HG03108 (cell line): ENCODE data around the gene CDKN1C.

Experiments used
- ATAC-seq: cut with Tn5 transposase; IDR thresholded peaks from one replicate; pipeline ENCODE4 v1.9.1; 2021; ENCODE audit warnings: moderate library complexity; ENCODE audit not compliant: unreplicated experiment

The CDKN1C gene

DNA sequence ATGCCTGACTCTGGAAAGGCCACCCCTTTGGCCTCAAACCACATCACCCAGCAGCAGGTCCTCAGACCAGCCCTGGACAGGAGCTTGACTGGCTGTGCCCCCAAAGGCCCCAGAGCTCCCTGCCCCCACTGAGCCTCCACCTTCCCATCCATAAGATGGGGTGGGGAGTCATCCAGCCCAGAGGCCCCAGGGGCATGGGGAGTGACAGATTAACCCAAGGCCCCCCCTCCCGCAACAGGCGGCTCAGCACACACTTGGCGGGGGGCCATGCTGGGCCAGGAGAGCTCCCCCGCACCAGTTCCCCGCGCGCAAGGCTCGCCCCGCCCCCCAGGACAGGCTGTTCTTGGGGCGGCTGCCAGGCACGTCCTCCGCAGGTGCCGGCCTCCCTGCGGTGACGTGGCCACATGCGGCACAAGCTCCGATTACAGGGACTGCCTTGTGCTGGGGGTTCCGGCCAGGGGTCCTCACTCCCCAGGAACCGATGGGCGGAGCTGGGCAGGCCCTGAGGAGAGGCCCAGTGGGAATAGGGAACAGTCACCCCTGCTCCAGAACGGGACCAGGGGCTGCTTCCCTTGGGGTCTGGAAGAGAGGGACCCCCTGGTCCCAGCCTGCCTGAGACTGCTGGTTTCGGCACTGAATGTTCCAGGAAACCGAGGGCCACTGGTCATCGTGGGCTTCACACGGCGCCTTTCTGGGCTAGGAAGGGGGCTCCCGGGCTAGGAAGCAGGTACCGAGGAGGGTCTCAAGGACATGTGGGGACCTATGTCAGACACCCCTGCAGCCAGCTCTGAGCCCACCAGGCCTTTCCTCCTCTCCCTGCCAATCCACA lies 5.1 kb upstream of the CDKN1C start:
- no peak for ATAC-seq

GRCh38 chr11:2889362-2890273 lies 4.0 kb upstream of the CDKN1C start:
- no peak for ATAC-seq

DNA sequence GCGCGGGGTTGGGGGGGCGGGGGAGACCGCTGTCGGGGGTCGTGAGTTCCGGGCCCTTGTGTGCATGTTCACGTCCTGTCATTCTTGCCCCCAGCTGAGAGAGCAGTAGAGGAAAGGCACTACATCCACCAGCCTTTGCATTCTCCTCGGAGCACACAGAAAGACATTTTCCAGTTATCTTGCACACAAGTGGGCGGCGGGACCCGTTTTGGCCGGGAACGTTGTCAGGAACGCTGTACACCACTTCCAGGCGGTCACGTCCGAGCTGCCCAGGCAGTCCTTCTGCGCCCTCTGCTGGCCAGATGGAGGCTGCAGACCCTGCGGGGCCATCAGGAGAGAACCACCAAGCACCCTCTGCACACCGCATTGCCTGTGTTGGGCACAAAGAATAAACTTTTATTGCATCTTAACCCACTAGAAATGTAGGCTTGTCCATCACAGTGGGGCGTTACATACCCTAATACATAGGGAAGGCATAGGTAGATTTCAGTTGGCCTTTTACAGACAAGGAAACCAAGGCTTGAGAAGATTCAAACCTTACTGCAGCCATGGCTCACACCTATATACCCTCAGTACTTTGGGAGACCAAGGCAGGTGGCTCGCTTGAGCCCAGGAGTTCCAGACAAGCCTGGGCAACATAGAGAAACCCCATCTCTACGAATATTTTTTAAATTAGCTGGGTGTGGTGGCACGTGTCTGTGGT lies 2.8 kb upstream of the CDKN1C start:
- no peak for ATAC-seq

DNA sequence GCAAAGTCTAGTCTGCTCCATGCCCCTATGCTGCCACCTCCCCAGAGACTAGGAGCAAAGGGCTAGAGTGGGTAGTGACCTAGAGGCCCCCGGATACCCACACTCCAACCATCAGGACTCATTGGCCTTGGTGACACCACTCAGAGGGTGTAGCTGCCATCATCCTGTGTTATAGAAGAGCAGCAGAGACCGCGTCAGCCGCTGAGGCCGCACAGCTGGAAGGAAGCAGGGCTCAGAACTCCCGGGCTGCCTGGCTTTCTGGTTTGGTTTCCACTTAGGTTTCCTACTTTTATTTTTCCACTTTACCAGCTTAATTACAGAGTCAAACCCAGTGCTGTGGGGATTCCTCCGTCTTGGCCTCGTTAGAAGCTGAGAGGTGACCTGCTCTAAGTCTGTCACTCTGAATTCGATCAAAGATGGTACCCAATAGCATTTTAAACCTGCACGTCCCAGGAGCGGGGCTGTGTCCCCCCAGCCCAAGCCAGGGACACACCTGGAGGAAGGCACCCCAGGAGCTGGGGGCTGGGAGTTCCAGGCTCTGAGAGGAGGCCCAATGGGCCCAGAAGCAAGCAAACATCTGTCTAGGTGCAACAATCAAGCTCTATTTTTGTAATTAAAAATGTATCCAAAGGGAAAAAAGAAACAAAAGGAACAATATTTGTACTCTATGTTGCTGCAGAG lies 2.1 kb upstream of the CDKN1C start:
- ATAC-seq = no peak

DNA sequence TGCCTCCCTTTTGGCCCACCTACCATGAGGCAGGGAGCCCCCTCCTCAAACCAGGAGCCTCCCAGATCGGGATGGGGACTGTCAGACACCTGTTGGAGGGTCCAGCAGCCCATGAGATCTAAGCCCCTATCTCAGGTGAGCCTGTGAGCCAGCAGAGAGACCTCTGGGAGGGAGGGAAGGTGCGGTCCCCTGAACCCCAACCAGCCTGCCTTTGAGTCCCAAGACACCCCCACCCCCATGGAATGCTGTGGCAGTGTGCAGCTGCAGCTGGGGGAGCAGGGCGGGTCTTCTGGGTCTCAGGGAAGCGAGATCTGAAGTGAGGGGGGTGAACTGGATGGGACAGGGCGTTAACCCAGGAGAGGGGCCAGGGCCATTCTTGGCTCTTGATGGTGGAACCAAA lies 1.4 kb upstream of the CDKN1C start:
- ATAC-seq = no peak

- no peak for ATAC-seq
Observed at GRCh38 chr11:2886191-2886894, 768 bp upstream of the CDKN1C start.

- no peak for ATAC-seq
Observed at GRCh38 chr11:2885017-2885677, 428 bp downstream of the CDKN1C start.

- ATAC-seq = no peak
Observed at GRCh38 chr11:2883979-2884815, 1.4 kb downstream of the CDKN1C start.

DNA sequence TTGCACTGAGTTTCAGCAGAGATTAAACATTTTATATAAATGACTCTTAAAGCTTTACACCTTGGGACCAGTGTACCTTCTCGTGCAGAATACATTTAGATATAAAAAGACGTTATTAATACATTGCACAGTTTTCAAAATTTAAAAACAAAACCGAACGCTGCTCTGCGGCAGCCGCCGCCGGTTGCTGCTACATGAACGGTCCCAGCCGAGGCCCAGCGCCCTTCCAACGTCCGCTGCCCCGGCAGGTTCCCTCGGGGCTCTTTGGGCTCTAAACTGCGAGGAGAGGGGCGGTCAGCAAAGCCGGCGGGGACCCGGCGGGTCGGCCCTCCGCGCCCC lies 2.0 kb downstream of the CDKN1C start:
- ATAC-seq = no peak

DNA sequence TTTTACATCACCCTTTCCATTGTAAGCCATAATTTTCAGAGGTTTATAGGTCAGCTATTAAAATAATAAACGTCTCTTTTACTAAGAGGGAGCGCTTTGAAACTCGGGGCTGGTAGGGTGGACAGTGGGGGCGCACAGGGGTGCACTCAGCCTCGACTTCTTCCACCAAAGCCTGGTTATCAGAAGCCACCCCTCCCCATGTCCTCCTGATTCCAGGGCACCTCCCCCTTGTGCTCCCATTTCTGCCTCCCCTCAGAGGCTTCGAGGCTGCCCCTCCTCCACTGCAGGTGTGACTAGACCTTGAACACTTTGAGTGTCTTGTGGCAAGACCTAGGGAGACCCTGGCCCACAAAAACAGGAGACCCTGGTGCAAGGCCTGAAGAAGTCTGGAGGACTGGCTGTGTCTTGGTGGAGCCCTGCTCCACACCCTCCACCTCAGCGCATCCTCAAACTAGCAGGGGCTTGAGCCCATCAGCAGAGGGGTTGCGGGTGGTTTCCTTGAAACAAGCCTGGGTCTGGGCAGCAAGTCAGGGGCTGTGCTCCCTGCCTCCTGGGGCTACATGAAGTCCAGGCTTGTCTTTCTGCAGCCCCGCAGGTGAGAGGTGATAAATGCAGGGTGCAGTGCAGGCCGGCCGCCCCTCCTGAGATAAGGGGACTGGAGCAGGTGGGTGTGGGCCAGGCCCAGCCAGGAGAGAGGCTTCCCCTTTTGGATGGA lies 3.0 kb downstream of the CDKN1C start:
- no peak for ATAC-seq

DNA sequence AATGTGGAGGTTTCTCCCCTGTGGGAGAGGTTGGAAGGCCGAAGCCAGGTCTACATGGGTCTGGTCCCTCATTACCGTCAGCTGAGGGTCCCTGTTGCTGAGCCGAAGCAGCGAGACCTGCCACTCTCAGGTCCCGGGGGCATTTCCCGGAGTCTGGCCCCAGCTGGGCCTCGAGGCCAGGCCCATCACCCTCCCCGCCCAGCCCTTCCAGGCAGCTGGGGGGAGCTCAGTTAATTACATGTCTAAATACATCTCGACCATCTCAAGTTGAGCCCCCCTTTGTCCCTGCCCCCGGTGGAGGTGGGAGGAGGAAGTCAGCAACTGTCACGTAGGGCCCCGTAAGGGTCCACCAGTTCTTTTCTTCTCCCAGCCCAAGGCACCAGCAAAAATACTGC lies 3.6 kb downstream of the CDKN1C start:
- no peak for ATAC-seq

DNA sequence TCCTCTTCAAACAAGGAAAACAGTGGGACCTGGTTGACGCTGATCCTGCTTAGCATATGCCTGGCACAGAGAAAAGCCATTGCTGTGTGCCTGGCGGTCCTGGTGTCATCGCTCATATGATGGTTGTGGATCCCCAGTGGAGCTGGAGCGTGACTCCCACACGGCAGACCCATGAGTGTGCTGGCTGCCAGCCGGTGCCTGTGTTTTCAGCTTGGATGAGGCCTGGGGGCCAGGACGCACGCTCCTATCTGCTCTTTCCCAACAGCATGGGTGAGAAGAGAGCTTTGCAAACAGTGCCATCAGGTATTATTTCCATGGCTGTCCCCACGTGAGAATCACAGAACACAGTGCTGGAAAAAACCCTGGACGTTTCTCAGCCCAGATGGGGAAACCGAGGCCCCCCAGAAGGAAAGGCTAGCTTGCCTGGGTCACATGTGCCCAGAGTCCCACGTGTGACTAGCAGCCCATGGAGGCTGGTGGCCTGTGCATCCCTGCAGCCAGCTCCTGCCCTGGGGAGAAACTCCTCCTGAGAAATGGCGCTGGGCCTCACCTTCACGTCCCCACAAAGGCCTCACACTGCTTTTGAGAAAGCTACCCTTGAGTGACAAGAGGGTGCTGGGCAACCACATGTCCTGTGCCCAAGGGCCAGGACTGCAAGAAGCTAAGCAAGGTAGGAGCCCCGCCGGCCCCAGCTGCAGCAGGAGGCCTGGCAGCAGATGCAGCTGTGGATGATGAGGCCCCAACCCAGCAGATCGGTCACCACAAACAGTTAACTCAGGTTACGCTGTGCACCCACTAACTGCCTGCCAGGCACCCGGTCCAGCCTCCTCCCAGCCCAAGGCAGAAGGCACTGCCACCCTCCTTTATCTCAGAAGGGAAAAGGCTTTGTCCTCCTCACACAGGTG lies 4.2 kb downstream of the CDKN1C start:
- ATAC-seq = no peak

DNA sequence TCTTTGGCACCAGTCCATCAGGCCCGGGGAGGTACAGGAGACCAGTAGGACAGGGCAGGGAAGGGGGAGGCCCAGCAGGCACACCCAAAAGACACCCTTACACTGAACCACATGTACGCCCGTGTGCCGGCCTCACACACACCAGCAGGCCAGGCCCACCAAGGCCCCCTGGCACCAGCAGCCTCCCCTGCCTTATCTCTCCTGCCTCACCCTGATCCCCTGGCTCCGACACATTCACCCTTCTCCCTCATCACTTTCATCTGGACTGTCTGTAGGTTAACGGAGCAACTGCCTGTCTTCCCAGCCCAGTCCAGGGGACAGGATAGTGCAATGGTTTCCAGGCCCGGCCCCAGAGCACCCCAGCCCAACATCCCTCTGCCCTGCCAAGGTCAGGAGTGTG lies 4.9 kb downstream of the CDKN1C start:
- no peak for ATAC-seq

DNA sequence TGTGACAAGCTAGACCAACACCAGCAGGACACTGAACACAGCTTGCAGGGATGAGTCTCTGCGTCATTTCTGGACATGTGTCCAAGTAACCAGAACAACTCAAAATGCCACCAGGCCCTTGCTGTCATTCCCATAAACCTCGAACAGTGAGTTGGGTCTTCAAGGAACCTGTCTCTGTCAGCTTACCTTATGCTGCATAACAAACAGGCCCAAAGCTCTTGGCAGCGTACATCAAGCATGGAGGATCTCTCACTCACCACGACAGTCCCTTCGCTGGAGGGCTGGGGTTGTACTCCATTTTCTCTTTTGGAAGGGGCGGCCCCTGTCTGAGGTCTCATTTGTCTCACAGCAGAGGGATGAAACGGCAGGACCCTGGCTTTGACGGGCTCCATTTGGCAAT lies 6.8 kb downstream of the CDKN1C start:
- no peak for ATAC-seq

DNA sequence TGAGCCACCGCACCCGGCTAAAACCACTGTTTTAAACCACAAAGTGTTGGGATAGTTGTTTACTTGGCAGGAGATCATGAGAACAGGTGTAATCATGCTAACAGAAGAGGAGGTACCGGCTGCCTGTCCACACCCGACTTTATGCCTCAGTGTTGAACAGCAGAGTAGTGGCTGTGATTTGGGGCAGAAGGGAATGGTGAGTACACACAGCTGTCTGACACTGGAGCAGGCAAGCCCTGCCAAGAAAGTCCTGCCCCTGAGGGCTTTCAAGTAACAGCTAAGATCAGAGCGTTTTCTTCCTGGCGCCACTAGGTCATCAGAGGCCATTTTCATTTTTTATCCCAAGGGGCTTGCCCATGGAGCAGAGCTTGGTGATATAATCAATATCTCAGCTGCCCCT lies 8.1 kb downstream of the CDKN1C start:
- no peak for ATAC-seq

- ATAC-seq = no peak
Observed at GRCh38 chr11:2874963-2875362, 10.6 kb downstream of the CDKN1C start.

DNA sequence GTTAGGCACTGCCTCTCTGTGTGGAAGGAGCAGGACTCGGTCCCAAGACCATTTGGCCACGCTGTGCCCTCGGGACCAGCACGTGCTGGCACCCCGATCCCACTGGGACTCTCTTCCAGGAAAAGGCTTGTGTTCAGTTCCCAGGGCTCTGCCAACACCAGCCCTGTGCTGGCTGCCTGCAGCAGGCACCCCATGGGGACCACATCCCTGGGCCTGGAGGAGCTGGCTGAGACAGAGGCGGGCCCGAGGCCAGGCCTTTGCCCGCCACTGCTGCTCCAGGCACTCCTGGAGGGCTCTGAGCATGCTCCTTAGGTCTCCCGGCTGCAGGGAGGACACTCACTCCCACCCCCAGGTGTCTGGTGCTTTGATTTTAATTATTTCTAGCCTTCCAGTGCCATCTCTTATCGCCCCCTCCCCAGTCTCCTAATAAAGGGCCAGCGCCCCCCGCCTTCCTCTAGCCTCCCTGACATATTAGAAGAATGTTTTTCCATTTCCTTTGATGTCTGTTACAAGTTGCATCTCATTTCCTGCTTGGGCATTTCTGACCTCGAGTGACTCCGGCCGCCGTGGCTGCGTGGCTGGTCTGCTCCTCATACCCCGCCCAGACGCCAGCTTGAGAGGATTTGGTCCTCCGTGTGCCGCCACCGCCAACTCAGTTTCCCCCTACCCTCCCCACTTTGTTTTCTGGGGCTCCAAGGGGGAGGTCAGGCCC lies 14.4 kb downstream of the CDKN1C start:
- no peak for ATAC-seq
